Left lung (tissue), 10 donors: Measurements from ENCODE around the gene ABCC5. TPM values are rescaled to one million over a fixed set of nuclear protein-coding genes. Genes with fewer than 3 reads are reported as not detected.
A peak's percentile ranks its signal among the peaks of the same experiment; 100 is the strongest.

Experiments
- ATAC-seq: fragments of 200-7000 bp; cut with Tn5 transposase; one replicate; pipeline ENCODE4 v1.9.1; 2020; ENCODE audit warnings: moderate library complexity
- DNase-seq, 4 donors: peaks; one replicate each; pipeline ENCODE4 v3.0.0-alpha.2; 2013 to 2020
- H3K27ac ChIP-seq, 2 donors: fragments of 200-600 bp; sonication (generic) in 1 of 2; one replicate each; pipeline versions ENCODE4 v1.5.0 to v1.8.0; 2020 to 2021
- H3K27me3 ChIP-seq, 2 donors: fragments of 200-600 bp; sonication (generic) in 1 of 2; one replicate each; pipeline versions ENCODE4 v1.5.0 to v1.8.0; 2020 to 2021
- H3K36me3 ChIP-seq, 2 donors: fragments of 200-600 bp; sonication (generic) in 1 of 2; one replicate each; pipeline versions ENCODE4 v1.5.0 to v1.8.0; 2020 to 2021
- H3K4me1 ChIP-seq, 2 donors: fragments of 200-600 bp; one replicate each; pipeline ENCODE4 v1.8.0; 2021
- H3K4me3 ChIP-seq, 2 donors: fragments of 200-600 bp; sonication (generic) in 1 of 2; one replicate each; pipeline versions ENCODE4 v1.5.0 to v1.8.0; 2020 to 2021; ENCODE audit warnings: mild to moderate bottlenecking in 1 of 2
- H3K9me3 ChIP-seq, 2 donors: fragments of 200-600 bp; sonication (generic) in 1 of 2; one replicate each; pipeline versions ENCODE4 v1.5.0 to v1.8.0; 2020 to 2021
- CTCF ChIP-seq, 2 donors: fragments of 200-600 bp; sonication (generic) in 1 of 2; IDR thresholded peaks; one replicate each; pipeline versions ENCODE4 v1.5.0 to v1.8.0; 2021; ENCODE audit warnings: antibody characterized with exemption in 2 of 2
- intact Hi-C, 2 donors: fragments of 100-400 bp; cut with DNase I; formaldehyde crosslinking; loops; one replicate each; pipeline versions ENCODE4 v1.11.2 to v1.14.2; 2022
- polyA plus RNA-seq, 6 donors: library from polyadenylated mRNA; unstranded; fragments of 120-200 nt; gene quantifications; one replicate each; pipeline ENCODE4 v1.2.1, GENCODE V29; 2013; ENCODE audit not compliant: insufficient read length in 6 of 6
- total RNA-seq, 2 donors: library from RNA; stranded (reverse); fragmentation: NEBNext Ultra II Directional; extraction: Animal tissue kit (Norgen Biotek cat#: 25700); gene quantifications; one replicate each; pipeline ENCODE4 v1.2.1, GENCODE V29; 2021
- donor health status: DM: no; HTN: yes; CAD: no.
- donor health status: DM: no; HTN: no; CAD: no.

ABCC5 gene
- total and polyA plus RNA-seq, 8 donors: 37.7 to 96.4 (median 78.1) TPM

- no peak for TF ChIP-seq CTCF (IDR thresholded peaks at IDR 0.05)
Observed at GRCh38 chr3:183885766-183886165, 131.9 kb downstream of the ABCC5 start.

GRCh38 chr3:183884427-183885296, 133.0 kb downstream of the ABCC5 start, which contains the start of gene PARL:
TSS of gene PARL (minus strand) at chr3:183884880. CDS start at chr3:183884846, 34 bp downstream.
- H3K36me3 ChIP-seq: no peaks in the 10 kb centered on the region
- TF ChIP-seq CTCF (IDR thresholded peaks at IDR 0.05): peak; percentile 92 to 97
- intact Hi-C loops: no loop called here
- no peaks in the 10 kb centered on the region for H3K27me3 ChIP-seq
- peak; percentile 92 to 100 (median 96) for DNase-seq
- peak within 1 kb of the TSS; percentile 78 to 82 for H3K27ac ChIP-seq
- peak; percentile 100 for ATAC-seq
- peaks cover 20 to 43% of the 10 kb centered on the region in 2 donors for H3K4me1 ChIP-seq
- H3K4me3 ChIP-seq: peak within 1 kb of the TSS; percentile 73 to 98
- no peaks in the 10 kb centered on the region for H3K9me3 ChIP-seq

More at GRCh38 chr3:183885766-183886165, 131.9 kb downstream of the ABCC5 start:
- Histone ChIP-seq H3K9me3 (no peaks in the 10 kb centered on the region), H3K4me3 (no peak overlapping the region), H3K27ac (no peak overlapping the region), H3K4me1 (peaks cover 20 to 33% of the 10 kb centered on the region in 2 donors), H3K36me3 (no peaks in the 10 kb centered on the region), H3K27me3 (no peaks in the 10 kb centered on the region)
- ATAC-seq (no peak), DNase-seq (no peak)
- intact Hi-C loops: no loop called here

- ATAC-seq (peak; percentile 2), DNase-seq (no peak)
- TF ChIP-seq CTCF (IDR thresholded peaks at IDR 0.05): no peak
- Histone ChIP-seq H3K27ac (peak overlapping the region; percentile 78 to 82), H3K27me3 (no peaks in the 10 kb centered on the region), H3K4me3 (peak overlapping the region; percentile 73 to 98), H3K9me3 (no peaks in the 10 kb centered on the region), H3K36me3 (no peaks in the 10 kb centered on the region), H3K4me1 (peaks cover 20 to 48% of the 10 kb centered on the region in 2 donors)
- intact Hi-C loops: no loop called here
Observed at GRCh38 chr3:183884097-183884426, 133.6 kb downstream of the ABCC5 start.

DNA sequence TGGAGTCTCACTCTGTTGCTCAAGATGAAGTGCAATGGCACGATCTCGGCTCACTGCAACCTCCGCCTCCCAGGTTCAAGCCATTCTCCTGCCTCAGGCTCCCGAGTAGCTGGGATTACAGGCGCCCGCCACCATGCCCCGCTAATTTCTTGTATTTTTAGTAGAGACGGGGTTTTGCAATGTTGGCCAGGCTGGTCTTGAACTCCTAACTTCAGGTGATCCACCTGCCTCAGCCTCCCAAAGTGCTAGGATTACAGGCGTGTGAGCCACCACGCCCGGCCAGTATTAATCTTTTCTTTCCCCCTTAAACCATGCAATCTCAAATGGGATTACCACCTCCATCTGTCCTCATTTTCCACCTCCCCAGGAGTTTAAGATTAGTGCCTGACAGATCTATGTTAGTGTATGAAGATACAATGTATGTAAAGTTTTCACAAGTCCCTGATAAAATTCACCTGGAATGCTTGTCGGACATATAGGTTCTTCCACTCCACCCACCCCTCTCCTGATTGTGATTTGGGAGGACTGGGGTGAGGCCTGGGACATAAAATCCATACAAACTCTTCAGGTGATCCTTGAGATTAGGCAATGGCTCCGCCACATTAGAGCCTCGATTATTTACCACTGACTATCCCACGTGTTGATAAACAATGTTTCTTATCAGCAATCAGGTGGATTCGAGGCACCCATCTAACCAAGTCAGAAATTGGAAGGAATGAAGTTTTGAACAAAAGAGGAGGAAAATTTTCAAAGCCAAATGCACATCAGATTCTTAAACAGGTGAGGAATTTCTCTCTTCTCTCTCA, 134.2 kb downstream of the ABCC5 start:
- H3K36me3 ChIP-seq: no peaks in the 10 kb centered on the region
- no peaks in the 10 kb centered on the region for H3K9me3 ChIP-seq
- peak overlapping the region; percentile 73 to 98 for H3K4me3 ChIP-seq
- H3K27ac ChIP-seq: peak overlapping the region; percentile 78 to 82
- ATAC-seq (no peak), DNase-seq (no peak)
- no peaks in the 10 kb centered on the region for H3K27me3 ChIP-seq
- no peak for TF ChIP-seq CTCF (IDR thresholded peaks at IDR 0.05)
- intact Hi-C loops: no loop called here
- peaks cover 22 to 54% of the 10 kb centered on the region in 2 donors for H3K4me1 ChIP-seq

DNA sequence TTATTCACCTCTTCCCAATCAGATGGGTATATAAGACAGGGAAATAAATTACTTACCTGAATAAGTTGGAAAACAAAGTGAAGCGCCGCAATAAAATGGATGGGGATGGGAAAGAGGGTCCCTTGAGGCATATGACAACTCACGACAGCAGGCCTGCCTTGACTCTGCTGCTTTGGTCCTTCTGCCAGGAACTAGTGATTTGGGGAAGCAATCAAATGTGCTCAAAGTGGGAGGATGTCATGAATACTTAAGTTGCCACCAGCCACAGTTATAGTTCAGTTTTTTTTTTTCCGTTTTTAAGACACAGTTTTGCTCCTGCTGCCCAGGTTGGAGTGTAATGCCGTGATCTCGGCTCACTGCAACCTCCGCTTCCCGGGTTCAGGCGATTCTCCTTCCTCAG, 137.6 kb downstream of the ABCC5 start:
- Histone ChIP-seq H3K27ac (peak overlapping the region in 1 of 2 donors; percentile 5), H3K4me3 (no peak overlapping the region), H3K27me3 (no peaks in the 10 kb centered on the region), H3K36me3 (peaks cover 0 to 5% of the 10 kb centered on the region in 2 donors), H3K9me3 (no peaks in the 10 kb centered on the region), H3K4me1 (peaks cover 21 to 81% of the 10 kb centered on the region in 2 donors)
- ATAC-seq (no peak), DNase-seq (no peak)
- no peak for TF ChIP-seq CTCF (IDR thresholded peaks at IDR 0.05)
- intact Hi-C loops: no loop called here
